HFF-Myc (cell line): ENCODE results near the gene TPR.

ENCODE experiments used
- DNase-seq: peaks from one replicate; pipeline ENCODE4 v3.0.0-alpha.2; 2011; ENCODE audit warnings: low read depth; ENCODE audit errors: extremely low read depth
- H3K4me3 ChIP-seq: replicated peaks from 2 replicates; pipeline ENCODE4 v1.5.1; 2011; ENCODE audit warnings: low read depth, mild to moderate bottlenecking, control low read depth, low read length
- CTCF ChIP-seq: IDR thresholded peaks from 2 replicates; pipeline ENCODE4 v1.5.1; 2012; ENCODE audit warnings: mild to moderate bottlenecking, low read depth, low read length, control low read depth; ENCODE audit errors: missing control alignments

TPR gene

GRCh38 chr1:186327331-186327730, 47.7 kb downstream of the TPR start:
- DNase-seq = no peak
- TF ChIP-seq CTCF = no peak

GRCh38 chr1:186326009-186326408, 49.0 kb downstream of the TPR start:
- H3K4me3 ChIP-seq = no peak overlapping the region
- no peak for TF ChIP-seq CTCF
- no peak for DNase-seq

More at GRCh38 chr1:186327331-186327730, 47.7 kb downstream of the TPR start:
- no peak overlapping the region for H3K4me3 ChIP-seq

- H3K4me3 ChIP-seq = no peak overlapping the region
- TF ChIP-seq CTCF = peak; percentile 42
- peak; percentile 11 for DNase-seq
These were observed 49.8 kb downstream of the TPR start for GRCh38 chr1:186325239-186325638.

GRCh38 chr1:186323865-186324264, 51.2 kb downstream of the TPR start:
- no peak for TF ChIP-seq CTCF
- DNase-seq = no peak
- no peak overlapping the region for H3K4me3 ChIP-seq

GRCh38 chr1:186315570-186315969, 59.5 kb downstream of the TPR start:
- no peak overlapping the region for H3K4me3 ChIP-seq
- no peak for TF ChIP-seq CTCF
- DNase-seq = no peak

- H3K4me3 ChIP-seq = no peak overlapping the region
- TF ChIP-seq CTCF = no peak
- DNase-seq = no peak
These were observed 63.5 kb downstream of the TPR start for GRCh38 chr1:186311375-186312051.

GRCh38 chr1:186310307-186310706, 64.7 kb downstream of the TPR start:
- no peak for TF ChIP-seq CTCF
- H3K4me3 ChIP-seq = no peak overlapping the region
- DNase-seq = no peak
